Stimulated activated CD4-positive, alpha-beta T cell treated with anti-CD3 and anti-CD28 coated beads, Interleukin-1b, Interleukin-23, amount 100 ng/mL, for 1 hour (primary cell): Measurements from ENCODE around the gene AMMECR1.
"Not testable (repeated sequence)": the region's sequence is repeated elsewhere in the genome, so short reads cannot be mapped to it uniquely, and the experiment has no call there.

Experiments used
- DNase-seq, 2 donors: peaks; one replicate each; pipeline ENCODE4 v3.0.0-alpha.2; 2020; ENCODE audit warnings: low read depth in 2 of 2

The AMMECR1 gene

GRCh38 chrX:110258552-110258951 is 59.3 kb downstream of the AMMECR1 start:
- DNase-seq: no peak

- DNase-seq: no peak
These were observed 60.0 kb downstream of the AMMECR1 start for GRCh38 chrX:110257889-110258288.

GRCh38 chrX:110252711-110253110 is 65.2 kb downstream of the AMMECR1 start:
- no peak for DNase-seq

- no peak for DNase-seq
These were observed 65.9 kb downstream of the AMMECR1 start for GRCh38 chrX:110251961-110252360.

- DNase-seq: no peak
These were observed 66.4 kb downstream of the AMMECR1 start for GRCh38 chrX:110251526-110251925.

GRCh38 chrX:110250847-110251246 is 67.0 kb downstream of the AMMECR1 start:
- DNase-seq: no peak

GRCh38 chrX:110248578-110248977 is 69.3 kb downstream of the AMMECR1 start:
- DNase-seq: no peak

GRCh38 chrX:110245011-110245410 is 72.9 kb downstream of the AMMECR1 start:
- no peak for DNase-seq

GRCh38 chrX:110242371-110242770 is 75.5 kb downstream of the AMMECR1 start:
- DNase-seq: no peak

GRCh38 chrX:110241816-110242215 is 76.1 kb downstream of the AMMECR1 start:
- DNase-seq: no peak

- not testable (repeated sequence) for DNase-seq
These were observed 79.6 kb downstream of the AMMECR1 start for GRCh38 chrX:110238259-110238658.

- DNase-seq: not testable (repeated sequence)
These were observed 86.4 kb downstream of the AMMECR1 start for GRCh38 chrX:110231485-110231884.

GRCh38 chrX:110229497-110230111 is 88.3 kb downstream of the AMMECR1 start:
- DNase-seq: peak; percentile 41 to 47

GRCh38 chrX:110228453-110228852 is 89.4 kb downstream of the AMMECR1 start:
- DNase-seq: no peak

- no peak for DNase-seq
These were observed 91.0 kb downstream of the AMMECR1 start for GRCh38 chrX:110226931-110227330.

- no peak for DNase-seq
These were observed 92.8 kb downstream of the AMMECR1 start for GRCh38 chrX:110224926-110225617.

- no peak for DNase-seq
These were observed 95.2 kb downstream of the AMMECR1 start for GRCh38 chrX:110222497-110223257.

GRCh38 chrX:110219920-110220319 is 98.0 kb downstream of the AMMECR1 start:
- DNase-seq: no peak

GRCh38 chrX:110218591-110218990 is 99.3 kb downstream of the AMMECR1 start:
- DNase-seq: no peak

GRCh38 chrX:110216027-110216426 is 101.9 kb downstream of the AMMECR1 start:
- DNase-seq: no peak

GRCh38 chrX:110215411-110215810 is 102.5 kb downstream of the AMMECR1 start:
- DNase-seq: no peak

GRCh38 chrX:110214684-110215083 is 103.2 kb downstream of the AMMECR1 start:
- no peak for DNase-seq

- no peak for DNase-seq
These were observed 104.7 kb downstream of the AMMECR1 start for GRCh38 chrX:110213183-110213582.
